HCT116 (cell line): ENCODE results near the gene CA10. TPM values are rescaled to one million over a fixed set of nuclear protein-coding genes. Genes with fewer than 3 reads are reported as not detected.

ENCODE experiments used
- ATAC-seq: fragments of 200-7000 bp; cut with Tn5 transposase; 2 replicates; pipeline ENCODE4 v1.9.1; 2020; ENCODE audit warnings: mild to moderate bottlenecking, moderate library complexity
- BruUV-seq: library from RNA; stranded (reverse); fragments of 400-500 nt; replicated peaks from 2 replicates; lab custom pipeline; 2021; lab: Mats Ljungman, UMichigan
- CTCF ChIA-PET: fragments of 300-600 bp; sonication (Branson Sonifier 250); formaldehyde crosslinking; loops from one replicate; lab custom pipeline; 2021; ENCODE audit warnings: antibody characterized with exemption; lab: Charles Lee
- POLR2A ChIA-PET: fragments of 300-600, 350-600 bp; sonication (Branson Sonifier 250); formaldehyde crosslinking; loops from one replicate; lab custom pipeline; 2021; ENCODE audit warnings: antibody characterized with exemption; lab: Charles Lee
- RAD21 ChIA-PET, 2 experiments: fragments of 300-600 bp; sonication (Branson Sonifier 250); formaldehyde crosslinking; loops; one replicate each; lab custom pipeline; 2023; ENCODE audit warnings: low total read pairs in 2 of 2; ENCODE audit not compliant: uncharacterized antibody in 2 of 2, unreplicated experiment in 2 of 2, low non-redundant PET in 1 of 2; lab: Charles Lee
- DNase-seq: peaks from one replicate; pipeline ENCODE4 v3.0.0-alpha.2; 2010; ENCODE audit warnings: low read depth, low spot score
- H2AFZ ChIP-seq: fragments of 200-600 bp; shearing (Covaris generic), sonication (generic); 2 replicates; pipeline ENCODE4 v1.6.1; 2017; ENCODE audit warnings: low read depth, mixed run types, mixed read lengths, antibody characterized with exemption, low read length; ENCODE audit not compliant: poor library complexity, severe bottlenecking
- H3K27ac ChIP-seq: 2 replicates; pipeline ENCODE4 v1.5.1; 2012; ENCODE audit warnings: low read depth, low read length
- H3K27me3 ChIP-seq: fragments of 200-600 bp; sonication (generic); 2 replicates; pipeline ENCODE4 v1.6.1; 2016; ENCODE audit warnings: mixed run types, low read length, mixed read lengths; ENCODE audit not compliant: insufficient read depth
- H3K36me3 ChIP-seq, 2 experiments: fragments of 200-500 bp in 1 of 2; fragments of 200-600 bp in 1 of 2; sonication (Bioruptor generic) in 1 of 2; sonication (generic) in 1 of 2; 2 replicates each; pipeline versions ENCODE4 v1.5.1 to v1.6.1; 2014 to 2016; ENCODE audit warnings: low read length in 2 of 2, inconsistent platforms in 1 of 2, mixed read lengths in 1 of 2, mixed run types in 1 of 2; ENCODE audit not compliant: insufficient read depth in 2 of 2, control insufficient read depth in 1 of 2
- H3K4me1 ChIP-seq, 2 experiments: fragments of 200-600 bp in 1 of 2; sonication (generic) in 1 of 2; 2 replicates each; pipeline versions ENCODE4 v1.5.1 to v1.6.1; 2012 to 2017; ENCODE audit warnings: low read length in 2 of 2, inconsistent platforms in 1 of 2, mild to moderate bottlenecking in 1 of 2, mixed read lengths in 1 of 2, mixed run types in 1 of 2, moderate library complexity in 1 of 2; ENCODE audit not compliant: insufficient read depth in 2 of 2, control insufficient read depth in 1 of 2
- H3K4me2 ChIP-seq: fragments of 200-600 bp; sonication (generic); 2 replicates; pipeline ENCODE4 v1.6.1; 2017; ENCODE audit warnings: mixed run types, low read length, mixed read lengths
- H3K4me3 ChIP-seq, 2 experiments: fragments of 200-600 bp in 1 of 2; sonication (generic) in 1 of 2; replicated peaks in 1 of 2; 2 replicates each; pipeline ENCODE4 v1.5.1; 2011 to 2016; ENCODE audit warnings: low read length in 2 of 2, control low read depth in 1 of 2, low read depth in 1 of 2, mild to moderate bottlenecking in 1 of 2, mixed read lengths in 1 of 2, mixed run types in 1 of 2
- H3K79me2 ChIP-seq: fragments of 200-600 bp; sonication (generic); 2 replicates; pipeline ENCODE4 v1.6.1; 2017; ENCODE audit warnings: mild to moderate bottlenecking, mixed run types, low read length, moderate library complexity, mixed read lengths; ENCODE audit not compliant: insufficient read depth
- H3K9ac ChIP-seq: fragments of 200-600 bp; sonication (generic); 2 replicates; pipeline ENCODE4 v1.6.1; 2016; ENCODE audit warnings: low read length, mixed read lengths
- H3K9me2 ChIP-seq: fragments of 200-600 bp; sonication (generic), shearing (Covaris generic); 2 replicates; pipeline ENCODE4 v1.6.1; 2017; ENCODE audit warnings: mixed run types, mild to moderate bottlenecking, moderate library complexity; ENCODE audit not compliant: insufficient read depth
- H3K9me3 ChIP-seq, 2 experiments: fragments of 200-500 bp in 1 of 2; fragments of 200-600 bp in 1 of 2; sonication (Bioruptor generic) in 1 of 2; sonication (generic) in 1 of 2; 2 replicates each; pipeline ENCODE4 v1.6.1; 2014 to 2017; ENCODE audit warnings: low read length in 2 of 2, mixed read lengths in 2 of 2, inconsistent platforms in 1 of 2, low read depth in 1 of 2, mild to moderate bottlenecking in 1 of 2, mixed run types in 1 of 2, moderate library complexity in 1 of 2; ENCODE audit not compliant: control insufficient read depth in 1 of 2, insufficient read depth in 1 of 2
- H4K20me1 ChIP-seq: fragments of 200-600 bp; sonication (generic), shearing (Covaris generic); 2 replicates; pipeline ENCODE4 v1.6.1; 2017; ENCODE audit warnings: mixed run types, mild to moderate bottlenecking, moderate library complexity; ENCODE audit not compliant: insufficient read depth
- CBX3 ChIP-seq: IDR thresholded peaks from 2 replicates; pipeline ENCODE4 v1.6.1; 2012; ENCODE audit warnings: low read depth
- CEBPB ChIP-seq: IDR thresholded peaks from 2 replicates; pipeline ENCODE4 v1.6.1; 2012; ENCODE audit warnings: low read depth
- FOSL1 ChIP-seq: IDR thresholded peaks from 2 replicates; pipeline ENCODE4 v1.6.1; 2012; ENCODE audit warnings: low read depth
- JUND ChIP-seq: IDR thresholded peaks from 2 replicates; pipeline ENCODE4 v1.6.1; 2012
- POLR2AphosphoS5 ChIP-seq: IDR thresholded peaks from 2 replicates; pipeline ENCODE4 v1.6.1; 2011; ENCODE audit warnings: mild to moderate bottlenecking, low read depth, low read length, moderate library complexity
- RAD21 ChIP-seq: IDR thresholded peaks from 2 replicates; pipeline ENCODE4 v1.6.1; 2012; ENCODE audit warnings: low read depth, mild to moderate bottlenecking
- REST ChIP-seq: IDR thresholded peaks from 2 replicates; pipeline ENCODE4 v1.6.1; 2012; ENCODE audit warnings: low read depth
- SP1 ChIP-seq: IDR thresholded peaks from 2 replicates; pipeline ENCODE4 v1.6.1; 2012; ENCODE audit warnings: low read depth
- SRF ChIP-seq: IDR thresholded peaks from 2 replicates; pipeline ENCODE4 v1.6.1; 2012; ENCODE audit warnings: low read depth
- TCF7L2 ChIP-seq: IDR thresholded peaks from 2 replicates; pipeline ENCODE4 v1.7.0; 2011; ENCODE audit warnings: borderline replicate concordance, inconsistent platforms; ENCODE audit not compliant: insufficient read depth, insufficient read length; ENCODE audit errors: extremely low read depth
- ZFX ChIP-seq: fragments of 450-650 bp; IDR thresholded peaks from 2 replicates; pipeline ENCODE4 v1.6.1; 2017
- ZNF274 ChIP-seq: fragments of 200-500 bp; sonication (Bioruptor generic); IDR thresholded peaks from 2 replicates; pipeline ENCODE4 v1.6.1; 2014; ENCODE audit warnings: mild to moderate bottlenecking, low read depth, low read length, inconsistent platforms
- intact Hi-C: fragments of 100-400 bp; cut with micrococcal nuclease; formaldehyde crosslinking; loops from 2 replicates; pipeline ENCODE4 v1.10.0; 2022
- total RNA-seq: library from RNA; stranded (reverse); gene quantifications from one replicate; pipeline ENCODE4 v1.2.1, GENCODE V29; 2021; ENCODE audit not compliant: unreplicated experiment
- TF ChIP-seq, protein P1 (sequence below): IDR thresholded peaks from 2 replicates; pipeline ENCODE4 v1.6.1; 2012

CA10 gene
- total RNA-seq, 1 experiment from 2014 or later = not detected

GRCh38 chr17:51733166-51733565 is 425.3 kb downstream of the CA10 start (continued):
- TF ChIP-seq, protein P1, sequence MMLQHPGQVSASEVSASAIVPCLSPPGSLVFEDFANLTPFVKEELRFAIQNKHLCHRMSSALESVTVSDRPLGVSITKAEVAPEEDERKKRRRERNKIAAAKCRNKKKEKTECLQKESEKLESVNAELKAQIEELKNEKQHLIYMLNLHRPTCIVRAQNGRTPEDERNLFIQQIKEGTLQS = no peak
- TF ChIP-seq ZFX (no peak), RAD21 (no peak), CEBPB (no peak), TCF7L2 (no peak)

- BruUV-seq = no TSS peak
- H3K9me3 ChIP-seq = no peaks in the 10 kb centered on the region
- intact Hi-C loops = loop anchor here (5.0 kb wide), 1 partner anchor 410 kb away; no protein-coding TSS in a partner anchor
- no peaks in the 10 kb centered on the region for H3K36me3 ChIP-seq
- ChIA-PET CTCF (interaction anchor here (1.1 to 2.8 kb wide), 2 partner anchors 244 to 360 kb away, joined by 4 to 14 read pairs; no protein-coding TSS in a partner anchor), POLR2A (no interaction called here), RAD21 (no interaction called here)
- H3K9ac ChIP-seq = no peak overlapping the region
- DNase-seq = no peak
- 0 out of 2 replicates have a peak, but pooled peaks cover 10% of the 10 kb centered on the region for H3K27me3 ChIP-seq
- TF ChIP-seq ZNF274 = no peak
- no peak for TF ChIP-seq JUND
- no peak for TF ChIP-seq REST
- TF ChIP-seq SRF = no peak
- TF ChIP-seq POLR2AphosphoS5 = no peak
- no peak for TF ChIP-seq FOSL1
- TF ChIP-seq ZFX = no peak
- TF ChIP-seq SP1 = no peak
- no peak for TF ChIP-seq CBX3
- H2AFZ ChIP-seq = no peak overlapping the region
- H3K27ac ChIP-seq = no peak overlapping the region
- no peaks in the 10 kb centered on the region for H3K79me2 ChIP-seq
- no peak overlapping the region for H3K4me3 ChIP-seq
- no peak overlapping the region for H3K4me2 ChIP-seq
- H3K4me1 ChIP-seq = no peaks in the 10 kb centered on the region
- ATAC-seq = no peak
- H4K20me1 ChIP-seq = no peaks in the 10 kb centered on the region
- no peaks in the 10 kb centered on the region for H3K9me2 ChIP-seq
These were observed 426.4 kb downstream of the CA10 start for GRCh38 chr17:51731941-51732722.
